ENCODE measurements around the gene AGAP3. TPM values are rescaled to one million over a fixed set of nuclear protein-coding genes. Genes with fewer than 3 reads are reported as not detected.

The AGAP3 gene
- total RNA-seq, 2 donors from 2014 or later, result 50.8 to 79.2 TPM

- Histone ChIP-seq H3K36me3 (no peaks in the 10 kb centered on the region), H3K4me1 (no peaks in the 10 kb centered on the region), H3K27ac (no peak overlapping the region), H3K4me3 (no peak overlapping the region), H3K9ac (ENCODE audit: low read depth in 2 of 2, low read length in 2 of 2) (no peak overlapping the region), H3K9me3 (no peaks in the 10 kb centered on the region), H3K27me3 (no peaks in the 10 kb centered on the region)
- DNase-seq, result no peak
- intact Hi-C loops (cut with DNase I), result loop anchor here (5.0 to 10.0 kb wide), 2 partner anchors 124 to 181 kb away; partner anchors contain the start of gene SMARCD3
- TF ChIP-seq CTCF (IDR thresholded peaks at IDR 0.05), result no peak
Measured at GRCh38 chr7:151120896-151121295, 34.6 kb downstream of the AGAP3 start.

- Histone ChIP-seq H3K9me3 (no peaks in the 10 kb centered on the region), H3K27ac (no peak overlapping the region), H3K9ac (ENCODE audit: low read depth in 2 of 2, low read length in 2 of 2) (no peak overlapping the region), H3K27me3 (no peaks in the 10 kb centered on the region), H3K36me3 (no peaks in the 10 kb centered on the region), H3K4me3 (no peak overlapping the region), H3K4me1 (peaks cover under 1% of the 10 kb centered on the region)
- no peak for TF ChIP-seq CTCF (IDR thresholded peaks at IDR 0.05)
- no peak for DNase-seq
- intact Hi-C loops (cut with DNase I), result loop anchor here (5.0 to 10.0 kb wide), 2 partner anchors 123 to 181 kb away; partner anchors contain the start of gene SMARCD3
Measured at GRCh38 chr7:151121380-151122170, 35.3 kb downstream of the AGAP3 start.

- H3K4me1 ChIP-seq, result peaks cover 4% of the 10 kb centered on the region
- TF ChIP-seq CTCF (IDR thresholded peaks at IDR 0.05), result no peak
- no peak overlapping the region for H3K4me3 ChIP-seq
- DNase-seq, result no peak
- no peaks in the 10 kb centered on the region for H3K27me3 ChIP-seq
- no peak overlapping the region for H3K27ac ChIP-seq
- no peaks in the 10 kb centered on the region for H3K9me3 ChIP-seq
- intact Hi-C loops (cut with DNase I), result loop anchor here (5.0 to 10.0 kb wide), 2 partner anchors 123 to 180 kb away; partner anchors contain the start of gene SMARCD3
- no peaks in the 10 kb centered on the region for H3K36me3 ChIP-seq
- no peak overlapping the region for H3K9ac ChIP-seq (ENCODE audit: low read depth in 2 of 2, low read length in 2 of 2)
Measured at GRCh38 chr7:151122276-151122675, 36.0 kb downstream of the AGAP3 start.

GRCh38 chr7:151122796-151123157 is 36.5 kb downstream of the AGAP3 start:
- no peak overlapping the region for H3K27ac ChIP-seq
- H3K27me3 ChIP-seq, result no peaks in the 10 kb centered on the region
- H3K4me1 ChIP-seq, result peaks cover 4% of the 10 kb centered on the region
- no peak for TF ChIP-seq CTCF (IDR thresholded peaks at IDR 0.05)
- H3K9ac ChIP-seq (ENCODE audit: low read depth in 2 of 2, low read length in 2 of 2), result no peak overlapping the region
- no peak for DNase-seq
- no peaks in the 10 kb centered on the region for H3K36me3 ChIP-seq
- H3K4me3 ChIP-seq, result no peak overlapping the region
- H3K9me3 ChIP-seq, result no peaks in the 10 kb centered on the region
- intact Hi-C loops (cut with DNase I), result loop anchor here (5.0 to 10.0 kb wide), 2 partner anchors 122 to 180 kb away; partner anchors contain the start of gene SMARCD3

- Histone ChIP-seq H3K9ac (ENCODE audit: low read depth in 2 of 2, low read length in 2 of 2) (no peak overlapping the region), H3K4me1 (peaks cover 4% of the 10 kb centered on the region), H3K4me3 (no peak overlapping the region), H3K27me3 (no peaks in the 10 kb centered on the region), H3K36me3 (no peaks in the 10 kb centered on the region), H3K9me3 (no peaks in the 10 kb centered on the region), H3K27ac (no peak overlapping the region)
- intact Hi-C loops (cut with DNase I), result loop anchor here (5.0 to 10.0 kb wide), 2 partner anchors 122 to 179 kb away; partner anchors contain the start of gene SMARCD3
- no peak for TF ChIP-seq CTCF (IDR thresholded peaks at IDR 0.05)
- no peak for DNase-seq
Measured at GRCh38 chr7:151123158-151123821, 37.0 kb downstream of the AGAP3 start.

Data from colonic mucosa (tissue), 4 donors.